ENCODE data around the gene FIBCD1. TPM values are rescaled to one million over a fixed set of nuclear protein-coding genes. Genes with fewer than 3 reads are reported as not detected.
A peak's percentile ranks its signal among the peaks of the same experiment; 100 is the strongest.

Gene FIBCD1, protein sequence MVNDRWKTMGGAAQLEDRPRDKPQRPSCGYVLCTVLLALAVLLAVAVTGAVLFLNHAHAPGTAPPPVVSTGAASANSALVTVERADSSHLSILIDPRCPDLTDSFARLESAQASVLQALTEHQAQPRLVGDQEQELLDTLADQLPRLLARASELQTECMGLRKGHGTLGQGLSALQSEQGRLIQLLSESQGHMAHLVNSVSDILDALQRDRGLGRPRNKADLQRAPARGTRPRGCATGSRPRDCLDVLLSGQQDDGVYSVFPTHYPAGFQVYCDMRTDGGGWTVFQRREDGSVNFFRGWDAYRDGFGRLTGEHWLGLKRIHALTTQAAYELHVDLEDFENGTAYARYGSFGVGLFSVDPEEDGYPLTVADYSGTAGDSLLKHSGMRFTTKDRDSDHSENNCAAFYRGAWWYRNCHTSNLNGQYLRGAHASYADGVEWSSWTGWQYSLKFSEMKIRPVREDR
- 0.20 TPM for total RNA-seq

DNA sequence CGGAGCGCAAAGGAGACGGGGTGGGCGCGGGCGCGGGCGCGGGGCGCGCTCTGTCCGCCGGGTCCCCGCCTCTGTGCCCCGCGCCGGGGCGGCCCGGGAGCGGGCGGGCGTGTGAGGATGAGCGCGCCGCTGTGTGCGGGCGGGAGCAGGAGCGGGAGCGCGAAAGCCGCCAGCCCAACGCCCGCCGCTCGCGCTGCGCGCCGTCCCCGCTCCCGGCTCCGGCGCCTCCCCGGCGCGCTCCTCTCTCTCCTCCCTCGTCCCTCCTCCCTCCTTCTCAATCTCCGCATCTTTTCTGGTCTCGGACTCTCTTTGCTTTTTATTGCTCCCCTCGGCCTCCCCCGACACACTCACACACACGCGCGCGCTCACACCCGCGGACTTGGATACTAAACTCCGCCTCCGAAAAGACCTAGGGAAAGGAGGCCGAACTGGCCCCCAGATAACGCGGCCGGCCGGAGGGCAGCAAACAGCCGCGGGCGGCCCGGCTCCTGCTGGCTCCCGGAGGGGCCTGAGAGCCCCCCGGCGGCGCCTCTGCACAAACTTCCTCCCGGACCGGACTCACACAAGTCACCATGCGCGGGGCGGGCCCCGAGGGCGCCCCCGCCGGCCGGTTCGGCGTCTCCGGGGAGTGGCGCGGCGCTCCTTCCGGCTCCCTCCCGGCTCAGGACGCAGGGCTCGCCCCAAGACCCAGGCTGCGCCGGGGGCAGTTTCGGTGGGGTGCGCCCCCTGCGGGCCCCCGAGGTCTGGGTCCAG, at the start of gene FIBCD1:
FIBCD1 (minus strand) TSS at position 596 of the 753 bp plus-strand sequence. CDS start 640 bp downstream, outside the sequence.
- peak; percentile 11 for ATAC-seq

DNA sequence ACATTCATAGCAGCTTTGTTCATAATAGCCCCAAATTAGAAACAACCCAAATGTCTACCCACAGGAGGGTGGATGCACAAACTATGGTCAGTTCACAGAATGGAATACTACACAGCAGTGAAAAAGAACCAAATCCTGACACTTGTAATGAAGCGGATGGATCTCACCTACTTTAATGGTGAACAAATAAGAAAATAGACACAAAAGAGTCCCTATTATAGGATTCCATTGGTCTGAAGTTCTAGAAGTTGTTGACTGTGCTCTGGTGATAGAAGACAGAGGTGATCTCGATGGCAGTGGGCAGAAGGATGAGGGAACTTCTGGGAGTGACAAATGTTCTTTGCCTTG, 49.3 kb upstream of the FIBCD1 start:
- no peak for ATAC-seq

DNA sequence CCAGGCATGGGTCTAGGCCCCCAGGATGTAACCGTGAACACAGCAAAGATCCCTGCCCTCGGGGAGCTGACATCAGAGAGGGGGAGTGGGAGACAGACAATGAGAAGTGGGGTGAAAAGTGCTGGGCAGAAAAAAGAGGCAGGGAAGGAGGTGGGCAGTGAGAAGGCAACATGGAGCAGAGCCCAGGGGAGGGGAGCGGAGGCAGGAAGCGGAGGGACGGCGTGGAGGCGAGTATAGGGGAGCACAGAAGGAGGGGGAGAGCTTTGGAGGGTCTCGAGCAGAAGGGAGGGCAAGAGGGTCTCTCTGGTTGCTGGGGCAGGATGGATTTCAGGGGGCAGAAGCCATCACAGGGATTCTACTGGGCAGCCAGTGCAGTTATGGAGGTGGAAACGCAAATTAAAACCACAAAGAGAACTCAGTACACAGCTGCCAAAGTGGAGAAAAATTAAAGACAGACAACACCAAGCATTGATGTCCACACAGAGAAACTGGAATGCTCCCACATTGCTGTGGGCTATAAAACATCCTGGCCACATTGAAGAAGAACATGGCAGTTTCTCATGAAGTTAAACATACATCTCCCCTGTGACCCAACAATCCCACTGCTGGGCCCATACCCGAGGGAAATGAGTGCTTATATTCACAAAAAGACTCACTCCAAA, 48.8 kb upstream of the FIBCD1 start:
- ATAC-seq, result no peak

DNA sequence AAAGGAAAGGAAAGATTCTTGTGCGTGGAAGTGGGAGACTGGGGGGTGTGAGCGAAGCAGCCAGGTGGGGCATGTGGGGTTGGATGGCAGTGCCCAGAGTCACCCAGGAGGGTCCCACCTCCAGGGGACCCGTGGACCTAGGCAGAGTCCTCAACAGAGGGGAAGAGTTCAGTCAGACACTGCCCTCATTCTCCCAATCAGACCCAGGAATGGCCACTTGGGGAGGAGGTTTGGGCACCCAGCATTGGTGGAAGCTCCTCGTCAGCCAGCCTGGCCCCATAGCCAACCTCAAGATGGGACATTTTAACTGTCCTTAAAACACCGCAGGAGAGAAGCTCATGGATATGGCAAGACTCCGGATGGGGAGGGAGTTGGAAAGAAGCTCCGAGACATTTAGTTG, 48.0 kb upstream of the FIBCD1 start:
- no peak for ATAC-seq

DNA sequence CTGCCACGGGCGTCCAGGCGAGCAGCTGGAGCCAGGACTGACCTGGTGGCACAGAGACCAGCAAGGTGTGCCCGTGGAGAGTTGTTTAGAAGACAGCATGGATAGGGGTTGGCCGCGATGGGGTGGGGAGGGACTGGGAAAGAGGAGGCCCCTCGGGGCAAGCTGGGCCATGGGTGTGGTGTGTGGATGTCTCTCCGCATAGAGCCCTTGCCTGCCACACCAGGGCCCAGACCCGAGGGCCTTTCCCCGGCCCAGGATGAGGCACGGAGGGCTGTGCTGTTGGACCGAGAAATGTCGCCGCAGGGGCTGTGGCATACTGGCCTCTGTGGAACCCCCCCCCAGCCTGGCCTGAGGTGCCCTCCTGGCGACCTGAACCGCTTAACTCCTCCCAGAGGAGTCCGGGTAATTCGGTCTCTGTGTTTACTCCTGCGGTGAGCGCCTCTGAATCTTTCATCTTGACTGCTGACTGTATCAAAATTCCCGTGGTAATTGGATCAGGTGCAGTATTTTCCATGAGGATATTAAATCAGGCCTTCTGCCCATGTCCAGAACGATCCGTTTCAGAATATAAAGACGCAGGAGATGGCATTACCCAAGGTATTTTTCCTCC, 47.4 kb upstream of the FIBCD1 start:
- no peak for ATAC-seq

DNA sequence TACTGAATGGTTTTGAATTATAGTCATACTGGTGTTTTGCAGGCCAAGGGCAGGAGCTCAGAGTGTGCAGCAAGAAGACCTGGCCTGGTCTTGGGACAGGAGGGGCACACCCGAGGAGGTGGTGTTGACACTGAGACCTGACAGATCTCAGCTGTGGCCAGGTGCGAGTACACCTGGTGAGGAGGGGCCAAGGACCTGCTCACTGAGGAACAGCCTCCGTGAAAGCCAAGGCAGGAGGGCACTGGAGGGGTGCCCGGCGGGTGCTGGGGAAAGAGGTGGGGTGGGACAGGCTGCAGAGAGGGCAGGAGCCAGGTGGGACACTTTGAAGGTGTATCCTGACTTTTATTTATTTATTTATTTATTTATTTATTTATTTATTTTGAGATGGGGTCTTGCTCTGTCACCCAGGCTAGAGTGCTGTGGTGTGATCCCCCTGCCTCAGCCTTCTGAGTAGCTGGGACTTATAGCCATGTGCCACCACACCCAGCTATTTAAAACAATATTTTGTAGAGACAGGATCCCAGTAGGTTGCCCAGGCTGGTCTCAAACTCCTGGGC, 46.6 kb upstream of the FIBCD1 start:
- ATAC-seq, result no peak

DNA sequence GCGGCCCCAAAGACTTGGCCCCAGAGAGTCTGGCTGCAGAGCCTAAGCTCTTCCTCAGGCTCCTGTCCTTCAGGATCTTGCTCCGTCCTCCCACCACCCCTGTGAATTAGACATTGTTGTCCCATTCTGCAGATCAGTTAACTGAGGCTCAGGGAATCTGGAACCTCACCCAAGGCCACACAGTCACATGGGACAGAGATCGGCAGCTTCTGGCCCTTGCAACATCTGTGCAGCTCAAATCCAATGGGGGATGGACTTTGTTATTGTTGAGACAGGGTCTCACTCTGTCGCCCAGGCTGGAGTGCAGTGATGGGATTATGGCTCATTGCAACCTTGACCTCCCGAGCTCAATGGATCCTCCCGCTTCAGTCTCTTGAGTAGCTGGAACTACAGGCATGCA, 46.0 kb upstream of the FIBCD1 start:
- ATAC-seq, result no peak

DNA sequence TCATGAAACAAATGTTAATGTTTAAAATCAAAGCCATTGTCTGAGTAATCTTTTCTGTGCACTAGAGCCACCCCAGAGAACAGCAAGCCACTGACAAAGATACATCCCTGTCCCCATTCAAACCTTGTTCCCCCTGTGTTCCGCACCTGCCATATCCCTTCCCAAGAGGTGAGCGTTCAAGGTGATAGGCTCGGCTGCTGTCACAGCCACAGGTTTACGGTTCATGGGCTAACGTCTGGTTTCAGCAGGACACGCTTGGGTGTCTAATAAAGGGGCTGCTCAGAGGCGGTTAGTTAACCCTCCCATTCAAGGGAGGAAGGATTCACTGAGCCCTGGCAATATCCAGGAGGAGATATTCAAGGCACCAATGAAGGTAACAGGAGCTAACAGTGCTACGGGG, 45.5 kb upstream of the FIBCD1 start:
- no peak for ATAC-seq

DNA sequence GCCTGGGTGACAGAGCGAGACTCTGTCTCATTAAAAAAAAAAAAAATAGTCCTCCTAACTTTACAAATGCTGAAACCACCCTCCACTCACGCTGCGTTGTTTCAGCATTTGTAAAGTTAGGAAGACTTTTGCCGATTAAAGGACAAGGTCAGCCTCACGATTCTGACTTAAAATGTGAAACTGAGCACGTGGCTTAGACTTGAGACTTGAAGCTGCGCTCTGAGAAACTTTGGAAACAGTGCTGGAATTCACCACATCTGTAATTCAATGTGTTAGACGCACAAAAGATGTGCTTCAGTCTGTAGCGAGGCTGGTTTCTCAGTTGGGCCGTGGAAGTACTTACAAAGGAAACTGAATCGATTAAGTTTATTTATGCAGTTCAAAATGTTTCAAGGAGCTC, 44.9 kb upstream of the FIBCD1 start:
- ATAC-seq, result no peak

DNA sequence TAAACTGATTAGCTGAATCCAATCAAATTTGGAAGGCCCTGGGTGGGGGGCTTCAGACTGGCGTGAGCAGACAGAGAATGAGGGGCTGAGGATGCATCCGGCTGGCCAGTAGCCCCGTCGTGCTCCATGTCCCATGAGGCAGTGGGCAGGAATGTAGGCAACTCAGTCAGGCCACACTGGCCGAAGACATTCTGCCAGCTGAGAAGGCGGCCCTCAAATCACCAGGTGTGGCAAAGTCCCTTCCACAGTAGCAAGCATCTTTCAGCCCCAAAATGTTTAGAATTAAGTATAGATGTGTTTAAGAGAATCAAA, 44.3 kb upstream of the FIBCD1 start:
- ATAC-seq, result no peak

DNA sequence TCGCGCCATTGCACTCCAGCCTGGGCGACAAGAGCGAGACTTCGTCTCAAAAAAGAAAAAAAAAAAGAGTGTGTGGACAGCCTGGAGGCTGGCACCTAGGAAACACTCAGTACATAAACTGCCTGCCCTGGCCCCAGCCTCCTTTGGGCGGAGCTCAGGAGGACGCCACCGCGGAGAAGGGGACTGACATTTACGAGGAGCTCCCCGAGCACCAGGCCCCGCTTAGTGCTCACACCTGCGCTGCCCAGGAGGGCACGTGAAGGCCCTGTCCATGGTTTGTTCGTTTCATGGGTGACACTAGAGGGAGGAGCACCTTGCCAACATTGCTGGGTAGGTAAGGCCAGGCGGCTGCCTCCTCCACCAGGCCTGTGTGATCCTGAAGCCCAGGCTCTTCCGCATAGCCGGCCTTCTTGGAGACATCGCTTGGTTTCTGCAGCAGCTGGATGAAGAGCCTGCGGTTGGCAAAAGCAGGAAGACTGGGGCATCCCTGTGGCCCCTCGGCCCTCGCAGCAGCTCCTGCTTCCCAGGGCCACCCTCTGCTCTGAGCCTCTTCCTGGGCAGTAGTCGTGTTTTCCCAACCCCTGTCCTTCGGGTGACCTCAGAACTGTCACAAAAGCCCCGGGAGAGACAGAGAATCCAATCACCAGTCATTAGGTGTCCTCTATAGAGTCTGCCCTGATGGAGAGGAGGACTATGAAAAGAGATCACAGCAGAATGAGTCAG, 43.8 kb upstream of the FIBCD1 start:
- no peak for ATAC-seq

DNA sequence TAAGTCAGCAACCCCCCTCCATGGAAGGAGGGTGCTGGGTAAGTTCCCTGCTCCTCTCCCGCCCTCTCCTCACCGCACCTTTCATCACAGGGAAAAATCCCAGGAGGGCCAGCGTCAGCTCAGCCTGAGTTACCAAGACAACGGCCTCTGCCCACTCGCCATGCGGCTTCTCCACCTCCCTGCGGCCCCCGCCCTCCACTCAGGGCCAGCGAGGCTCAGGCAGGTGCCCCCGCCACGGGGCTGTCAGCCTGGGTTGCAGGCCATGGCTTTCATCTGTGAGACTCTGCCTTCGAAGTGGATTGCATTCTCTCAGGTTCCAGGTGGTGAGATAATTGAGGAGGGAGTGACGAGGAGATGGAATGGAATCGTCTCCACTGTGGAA, 42.7 kb upstream of the FIBCD1 start:
- ATAC-seq, result no peak

DNA sequence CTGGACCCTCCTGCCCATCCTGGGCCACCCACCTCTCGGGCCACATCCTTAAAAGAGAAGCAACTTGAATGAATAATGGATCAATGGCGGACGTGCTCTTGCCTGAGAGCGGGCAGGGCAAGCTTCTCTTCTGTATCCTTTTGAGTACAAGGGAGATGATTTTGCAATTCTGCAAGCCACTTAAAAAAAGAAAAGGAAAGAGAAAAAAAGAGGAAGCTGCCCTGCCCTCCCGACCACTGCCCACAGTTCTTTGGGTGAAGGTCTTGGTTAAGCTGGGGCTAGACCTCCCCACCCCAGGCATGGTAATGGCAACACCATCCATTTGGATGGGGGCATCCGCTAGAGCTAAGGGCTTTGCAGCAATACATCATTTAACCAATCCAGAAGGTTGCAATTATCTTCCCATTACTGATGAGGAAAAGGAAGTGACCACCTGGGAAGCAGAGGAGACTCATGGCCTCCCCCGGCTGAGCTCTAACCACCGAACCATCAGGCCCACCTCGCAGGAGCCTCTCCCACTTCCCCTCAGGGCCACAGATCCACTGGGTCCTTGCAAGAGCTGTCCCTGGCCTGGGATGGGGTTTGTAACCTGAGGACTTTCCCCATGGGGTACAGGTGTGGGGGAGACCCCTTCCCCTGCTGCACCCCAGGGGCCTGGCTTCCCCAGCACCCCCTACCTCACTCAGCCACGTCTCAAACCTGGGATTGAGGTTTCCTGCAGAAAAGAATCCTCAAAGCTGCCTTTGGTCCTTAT, 42.1 kb upstream of the FIBCD1 start:
- ATAC-seq, result no peak

DNA sequence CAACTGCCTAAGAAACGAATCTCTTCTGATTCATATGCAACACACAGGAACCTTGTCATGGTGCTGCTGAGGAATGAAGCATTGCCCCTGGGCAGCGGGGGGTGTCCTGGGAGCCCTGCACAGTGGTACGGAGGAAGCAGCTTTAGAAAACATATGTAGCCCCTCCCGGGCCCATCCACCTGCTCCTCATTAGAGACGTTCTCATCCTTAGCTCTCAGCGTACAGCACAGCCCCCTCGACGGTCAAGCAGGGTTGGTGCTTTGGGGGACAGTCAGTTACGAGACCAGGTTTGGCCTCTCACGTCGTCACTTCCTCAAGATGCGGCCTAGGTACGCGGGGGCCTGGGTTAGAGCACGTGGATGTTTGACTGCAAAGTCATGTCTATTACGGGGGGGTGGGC, 41.5 kb upstream of the FIBCD1 start:
- ATAC-seq, result no peak

DNA sequence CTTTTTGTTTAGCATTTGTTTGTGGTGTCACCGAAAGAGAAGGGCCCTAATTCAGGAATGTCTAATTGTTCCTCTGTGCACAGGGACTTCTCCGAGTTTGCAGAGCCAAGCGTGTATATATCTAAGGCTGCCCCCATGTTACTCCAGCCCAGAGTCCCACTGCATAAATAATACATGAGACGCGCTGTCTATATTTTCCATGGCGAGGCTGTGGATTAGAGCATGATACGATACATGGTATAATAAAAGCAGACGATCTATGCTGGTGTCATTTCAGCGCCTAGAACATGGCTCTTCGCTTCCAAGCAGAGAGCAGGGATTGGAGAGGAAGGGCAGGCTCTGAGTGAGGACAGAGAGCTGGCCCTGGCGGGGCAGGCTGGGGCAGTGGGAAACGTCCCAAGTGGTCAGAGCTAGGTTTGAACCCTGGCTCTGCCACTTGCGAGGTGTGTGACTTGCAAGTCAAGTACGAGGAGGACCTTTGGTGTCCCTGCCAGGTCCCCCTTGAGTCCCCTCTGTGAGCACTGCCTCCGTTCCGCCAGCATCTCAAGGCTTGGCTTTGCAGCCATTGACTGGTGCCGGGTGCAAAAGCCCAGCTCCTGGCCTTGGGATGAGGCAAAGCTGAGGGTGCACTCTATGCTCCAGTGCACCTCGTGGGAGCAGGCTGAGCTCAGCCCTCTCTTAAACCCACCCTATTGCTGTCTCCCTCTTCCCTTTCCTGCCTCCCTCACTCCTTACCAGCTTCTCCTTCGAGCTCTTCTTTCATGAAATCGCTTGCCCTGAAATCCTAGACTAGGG, 40.7 kb upstream of the FIBCD1 start:
- no peak for ATAC-seq

DNA sequence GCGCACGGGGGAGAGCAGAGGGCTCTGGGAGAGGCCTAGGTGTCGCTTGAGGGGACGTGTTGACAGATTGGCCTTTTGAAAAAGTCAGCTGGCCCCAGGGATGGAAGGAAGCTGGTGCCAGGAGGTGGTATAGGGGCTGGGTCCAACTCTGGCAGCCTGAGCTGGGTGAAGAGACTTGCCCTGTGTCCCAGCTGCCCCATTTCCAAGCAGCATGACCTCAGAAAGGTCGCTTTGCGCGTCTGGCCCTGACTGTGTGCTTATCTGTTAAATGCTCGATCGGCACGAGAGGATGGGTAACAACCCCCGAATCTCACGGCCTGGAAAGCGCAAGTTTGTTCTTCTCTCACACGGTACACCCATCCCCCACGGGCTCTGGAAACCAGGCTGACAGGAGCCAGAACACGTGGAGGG, 38.8 kb upstream of the FIBCD1 start:
- ATAC-seq, result no peak

DNA sequence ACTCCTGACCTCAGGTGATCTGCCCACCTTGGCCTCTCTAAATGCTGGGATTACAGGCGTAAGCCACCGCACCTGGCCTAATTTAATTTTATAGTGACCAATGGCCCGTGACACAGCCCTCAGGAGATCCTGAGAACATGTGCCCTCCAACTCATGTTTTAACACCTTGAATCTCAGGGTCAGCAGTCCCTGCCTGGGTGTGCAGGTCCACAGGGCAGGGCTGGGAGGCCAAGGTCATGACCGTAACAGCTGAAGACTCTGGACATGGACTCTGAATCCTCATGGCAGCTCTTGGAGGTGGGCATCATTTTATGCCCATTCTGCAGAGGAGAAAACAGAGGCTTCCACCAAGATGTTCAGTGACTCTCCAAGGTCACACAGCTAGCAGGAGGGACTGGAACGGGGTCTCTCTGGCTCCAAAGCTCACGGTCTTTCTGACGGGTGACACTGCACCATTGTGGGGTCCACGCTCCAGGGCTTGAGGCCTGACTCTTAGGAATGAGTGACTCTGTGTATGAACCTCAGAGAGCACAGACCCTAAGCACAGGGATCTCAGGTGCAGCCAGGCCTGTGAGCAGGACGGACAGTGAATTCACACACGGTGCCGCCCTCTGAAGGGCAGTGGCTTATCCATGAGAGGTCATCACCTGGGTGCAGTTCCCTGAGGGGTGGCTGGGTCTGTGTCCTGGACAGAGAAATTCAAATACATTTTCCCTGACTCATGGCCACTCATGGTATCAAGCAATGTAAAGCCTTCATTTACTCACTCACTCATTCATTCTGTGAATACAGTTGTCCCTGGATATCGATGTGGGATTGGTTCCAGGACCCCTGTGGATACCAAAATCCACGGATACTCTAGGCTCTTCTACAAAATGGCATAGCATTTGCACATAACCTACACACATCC, 37.1 kb upstream of the FIBCD1 start:
- no peak for ATAC-seq

DNA sequence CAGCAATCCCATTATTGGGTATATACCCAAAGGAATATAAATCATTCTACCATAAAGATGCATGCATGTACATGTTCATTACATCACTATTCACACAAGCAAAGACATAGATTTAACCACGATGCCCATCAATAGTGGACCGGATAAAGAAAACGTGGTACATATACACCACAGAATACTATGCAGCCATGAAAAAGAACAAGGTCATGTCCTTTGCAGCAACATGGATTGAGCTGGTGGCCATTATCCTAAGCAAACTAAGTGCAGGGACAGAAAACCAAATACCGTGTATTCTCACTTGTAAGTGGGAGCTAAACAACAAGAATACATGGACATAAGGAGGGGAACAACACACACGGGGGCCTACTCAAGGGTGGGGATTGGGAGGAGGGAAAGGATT, 36.1 kb upstream of the FIBCD1 start:
- no peak for ATAC-seq

DNA sequence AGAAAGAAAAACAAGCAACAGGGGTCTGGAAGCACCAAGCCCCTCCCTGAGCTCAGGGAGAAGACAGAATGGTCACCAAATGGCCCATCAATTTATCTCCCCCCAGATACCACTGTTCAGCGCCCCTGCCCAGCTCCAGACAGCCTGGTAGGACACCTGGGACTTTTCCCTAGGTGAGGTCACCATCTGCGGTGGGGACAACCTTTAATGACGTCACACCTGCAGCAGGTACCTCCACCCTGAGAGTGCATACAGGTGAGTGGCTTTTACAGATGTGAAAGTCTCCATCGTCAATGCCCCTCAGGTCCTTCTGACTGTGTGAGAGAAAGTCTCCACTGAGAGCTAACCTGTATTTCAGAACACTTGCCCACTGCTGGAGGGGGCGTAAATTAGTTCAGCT, 35.6 kb upstream of the FIBCD1 start:
- no peak for ATAC-seq

Data from esophagus mucosa (tissue), 1 donor.